ENCODE results near the gene PHC3.

Gene PHC3

DNA sequence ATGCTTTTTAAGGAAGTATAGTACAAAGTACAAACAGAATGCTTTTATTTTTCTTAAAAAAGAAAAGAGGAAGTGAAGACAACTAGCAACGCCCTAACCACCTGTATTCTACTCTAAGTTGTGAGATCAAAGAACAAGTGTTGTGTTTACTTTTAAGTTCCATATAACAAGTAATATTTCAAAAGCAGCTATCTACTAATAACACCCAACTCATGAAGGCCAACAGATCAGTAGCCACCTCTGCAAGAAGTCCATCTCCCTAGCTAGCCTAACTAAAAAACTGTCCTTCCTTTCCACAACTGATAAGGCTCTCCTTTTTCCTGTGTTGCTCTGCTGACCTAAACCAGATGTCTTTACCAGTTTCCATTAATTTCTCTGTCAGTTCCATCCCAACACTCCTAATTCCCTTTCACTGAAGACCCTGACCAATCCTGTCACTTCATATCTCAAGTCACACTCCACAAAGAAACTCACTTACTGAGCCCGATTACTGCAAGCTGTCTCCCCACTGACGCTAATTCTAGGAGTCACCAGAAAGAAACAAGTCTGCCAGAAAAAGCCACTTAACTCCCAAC, 26.9 kb downstream of the PHC3 start:
- H2AK5ac ChIP-seq (ENCODE audit: low read depth, low read length), result no peak overlapping the region
- H3K4me3 ChIP-seq (ENCODE audit: low read length in 2 of 2), result no peak overlapping the region
- no peak overlapping the region for H3K4me2 ChIP-seq (ENCODE audit: insufficient read depth, low read length, poor library complexity, severe bottlenecking)
- H3K9ac ChIP-seq (ENCODE audit: low read depth, low read length, poor library complexity), result no peak overlapping the region
- H3K27me3 ChIP-seq (ENCODE audit: control insufficient read depth in 3 of 3, insufficient read depth in 3 of 3, low read depth in 1 of 3, low read length in 3 of 3), result no peaks in the 10 kb centered on the region
- H3K18ac ChIP-seq (ENCODE audit: low read length), result no peak overlapping the region
- no peak overlapping the region for H2BK15ac ChIP-seq (ENCODE audit: low read length)
- WGBS, 2 donors (ENCODE audit: extremely low coverage in 2 of 2, insufficient read length in 2 of 2, insufficient replicate concordance in 1 of 2), result no CpG with 5 or more reads among the region's 3 CpGs
- H4K8ac ChIP-seq (ENCODE audit: low read depth, low read length), result no peak overlapping the region
- no peak overlapping the region for H2BK5ac ChIP-seq (ENCODE audit: low read length)
- H4K91ac ChIP-seq (ENCODE audit: low read depth, low read length, poor library complexity), result no peak overlapping the region
- H2BK12ac ChIP-seq (ENCODE audit: low read length), result no peak overlapping the region
- DNase-seq (ENCODE audit: low spot score), result no peak
- no peak overlapping the region for H2BK120ac ChIP-seq (ENCODE audit: low read depth, low read length)
- no peaks in the 10 kb centered on the region for H3K4me1 ChIP-seq (ENCODE audit: control insufficient read depth in 2 of 2, insufficient read depth in 1 of 2, low read depth in 1 of 2, low read length in 2 of 2)
- no peaks in the 10 kb centered on the region for H3K79me1 ChIP-seq (ENCODE audit: low read depth, low read length)
- H2AFZ ChIP-seq (ENCODE audit: low read length), result no peak overlapping the region
- H3K9me3 ChIP-seq (replicated peaks in 1 of 2; ENCODE audit: control insufficient read depth in 2 of 2, insufficient read depth in 1 of 2, low read depth in 1 of 2, low read length in 2 of 2), result peaks cover 0 to 8% of the 10 kb centered on the region in 2 donors
- H3K36me3 ChIP-seq (replicated peaks in 1 of 2; ENCODE audit: control insufficient read depth in 2 of 2, insufficient read depth in 2 of 2, low read length in 2 of 2), result peaks cover 0 to 52% of the 10 kb centered on the region in 2 donors
- H3K27ac ChIP-seq (replicated peaks; ENCODE audit: low read length), result no peak overlapping the region
- no peak overlapping the region for H3K23ac ChIP-seq (ENCODE audit: low read depth, low read length, poor library complexity)
- H3K4ac ChIP-seq (ENCODE audit: low read length), result no peak overlapping the region
- no peak overlapping the region for H3K14ac ChIP-seq (ENCODE audit: low read length)

DNA sequence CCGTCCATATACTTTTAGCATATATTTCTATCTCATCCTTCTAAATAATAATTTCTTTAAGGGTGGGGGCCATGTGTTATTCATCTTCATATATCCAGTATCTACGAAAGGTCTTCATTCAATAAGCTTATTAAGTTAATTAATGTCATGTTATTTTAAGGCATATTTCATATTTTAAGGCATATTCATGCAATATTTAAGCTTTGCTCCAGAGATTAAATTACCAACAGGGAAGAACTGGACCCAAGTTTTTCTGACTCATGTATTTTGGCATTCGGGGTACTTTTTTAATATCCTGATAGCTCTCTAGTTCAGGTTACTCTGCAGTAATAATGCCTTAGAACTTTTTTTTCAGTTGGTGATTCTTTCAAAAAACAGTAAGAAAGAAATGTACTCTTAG, 27.4 kb downstream of the PHC3 start:
- H4K91ac ChIP-seq (ENCODE audit: low read depth, low read length, poor library complexity), result no peak overlapping the region
- DNase-seq (ENCODE audit: low spot score), result no peak
- no peak overlapping the region for H2AFZ ChIP-seq (ENCODE audit: low read length)
- H3K4ac ChIP-seq (ENCODE audit: low read length), result no peak overlapping the region
- H3K18ac ChIP-seq (ENCODE audit: low read length), result no peak overlapping the region
- no peak overlapping the region for H2AK5ac ChIP-seq (ENCODE audit: low read depth, low read length)
- no peak overlapping the region for H3K27ac ChIP-seq (replicated peaks; ENCODE audit: low read length)
- H3K9ac ChIP-seq (ENCODE audit: low read depth, low read length, poor library complexity), result no peak overlapping the region
- H3K36me3 ChIP-seq (replicated peaks in 1 of 2; ENCODE audit: control insufficient read depth in 2 of 2, insufficient read depth in 2 of 2, low read length in 2 of 2), result peaks cover 0 to 51% of the 10 kb centered on the region in 2 donors
- WGBS, 2 donors (ENCODE audit: extremely low coverage in 2 of 2, insufficient read length in 2 of 2, insufficient replicate concordance in 1 of 2), result 100% methylated on average over 1 of the region's 3 CpGs; no CpG with 5 or more reads in 1 of the 2 donors
- H2BK5ac ChIP-seq (ENCODE audit: low read length), result no peak overlapping the region
- no peaks in the 10 kb centered on the region for H3K27me3 ChIP-seq (ENCODE audit: control insufficient read depth in 3 of 3, insufficient read depth in 3 of 3, low read depth in 1 of 3, low read length in 3 of 3)
- H2BK15ac ChIP-seq (ENCODE audit: low read length), result no peak overlapping the region
- no peak overlapping the region for H3K4me2 ChIP-seq (ENCODE audit: insufficient read depth, low read length, poor library complexity, severe bottlenecking)
- no peak overlapping the region for H2BK12ac ChIP-seq (ENCODE audit: low read length)
- no peak overlapping the region for H3K23ac ChIP-seq (ENCODE audit: low read depth, low read length, poor library complexity)
- H3K4me3 ChIP-seq (ENCODE audit: low read length in 2 of 2), result no peak overlapping the region
- H3K14ac ChIP-seq (ENCODE audit: low read length), result no peak overlapping the region
- no peaks in the 10 kb centered on the region for H3K79me1 ChIP-seq (ENCODE audit: low read depth, low read length)
- no peak overlapping the region for H4K8ac ChIP-seq (ENCODE audit: low read depth, low read length)
- peaks cover 0 to 4% of the 10 kb centered on the region in 2 donors for H3K9me3 ChIP-seq (replicated peaks in 1 of 2; ENCODE audit: control insufficient read depth in 2 of 2, insufficient read depth in 1 of 2, low read depth in 1 of 2, low read length in 2 of 2)
- H2BK120ac ChIP-seq (ENCODE audit: low read depth, low read length), result no peak overlapping the region
- H3K4me1 ChIP-seq (ENCODE audit: control insufficient read depth in 2 of 2, insufficient read depth in 1 of 2, low read depth in 1 of 2, low read length in 2 of 2), result no peaks in the 10 kb centered on the region

DNA sequence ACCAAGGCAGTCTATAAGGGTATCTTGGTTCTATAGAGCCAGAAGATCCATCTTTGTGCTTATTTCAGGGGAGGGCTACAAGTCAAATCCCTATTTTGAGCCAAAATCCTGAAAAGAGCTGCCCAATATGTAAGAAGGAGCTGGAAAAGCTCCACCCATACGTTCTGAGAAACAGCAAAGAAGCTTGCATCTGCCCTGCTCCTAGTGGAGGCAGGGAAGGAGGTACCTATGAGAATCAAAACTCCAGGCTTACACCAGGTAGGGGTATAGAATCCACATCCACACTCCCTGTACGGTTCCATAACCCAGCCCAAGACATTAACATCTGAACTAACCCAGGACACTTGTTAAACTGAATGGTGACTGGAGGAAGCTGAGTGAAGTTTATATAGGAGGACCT, 30.0 kb downstream of the PHC3 start:
- Histone ChIP-seq H3K9me3 (replicated peaks in 1 of 2; ENCODE audit: control insufficient read depth in 2 of 2, insufficient read depth in 1 of 2, low read depth in 1 of 2, low read length in 2 of 2) (peaks cover 0 to 7% of the 10 kb centered on the region in 2 donors), H3K4ac (ENCODE audit: low read length) (no peak overlapping the region), H2BK120ac (ENCODE audit: low read depth, low read length) (no peak overlapping the region), H3K14ac (ENCODE audit: low read length) (no peak overlapping the region), H3K4me1 (ENCODE audit: control insufficient read depth in 2 of 2, insufficient read depth in 1 of 2, low read depth in 1 of 2, low read length in 2 of 2) (no peaks in the 10 kb centered on the region), H4K8ac (ENCODE audit: low read depth, low read length) (no peak overlapping the region), H2BK15ac (ENCODE audit: low read length) (no peak overlapping the region), H3K4me3 (ENCODE audit: low read length in 2 of 2) (no peak overlapping the region), H3K18ac (ENCODE audit: low read length) (no peak overlapping the region), H2BK5ac (ENCODE audit: low read length) (no peak overlapping the region), H2BK12ac (ENCODE audit: low read length) (no peak overlapping the region), H4K91ac (ENCODE audit: low read depth, low read length, poor library complexity) (no peak overlapping the region), H3K36me3 (replicated peaks in 1 of 2; ENCODE audit: control insufficient read depth in 2 of 2, insufficient read depth in 2 of 2, low read length in 2 of 2) (peaks cover 2 to 50% of the 10 kb centered on the region in 2 donors), H3K27ac (replicated peaks; ENCODE audit: low read length) (no peak overlapping the region), H3K27me3 (ENCODE audit: control insufficient read depth in 3 of 3, insufficient read depth in 3 of 3, low read depth in 1 of 3, low read length in 3 of 3) (no peaks in the 10 kb centered on the region), H3K4me2 (ENCODE audit: insufficient read depth, low read length, poor library complexity, severe bottlenecking) (no peak overlapping the region), H3K23ac (ENCODE audit: low read depth, low read length, poor library complexity) (no peak overlapping the region), H2AK5ac (ENCODE audit: low read depth, low read length) (no peak overlapping the region), H3K9ac (ENCODE audit: low read depth, low read length, poor library complexity) (no peak overlapping the region), H3K79me1 (ENCODE audit: low read depth, low read length) (no peaks in the 10 kb centered on the region), H2AFZ (ENCODE audit: low read length) (no peak overlapping the region)
- no peak for DNase-seq (ENCODE audit: low spot score)
- no CpG with 5 or more reads among the region's 2 CpGs for WGBS, 2 donors (ENCODE audit: extremely low coverage in 2 of 2, insufficient read length in 2 of 2, insufficient replicate concordance in 1 of 2)

DNA sequence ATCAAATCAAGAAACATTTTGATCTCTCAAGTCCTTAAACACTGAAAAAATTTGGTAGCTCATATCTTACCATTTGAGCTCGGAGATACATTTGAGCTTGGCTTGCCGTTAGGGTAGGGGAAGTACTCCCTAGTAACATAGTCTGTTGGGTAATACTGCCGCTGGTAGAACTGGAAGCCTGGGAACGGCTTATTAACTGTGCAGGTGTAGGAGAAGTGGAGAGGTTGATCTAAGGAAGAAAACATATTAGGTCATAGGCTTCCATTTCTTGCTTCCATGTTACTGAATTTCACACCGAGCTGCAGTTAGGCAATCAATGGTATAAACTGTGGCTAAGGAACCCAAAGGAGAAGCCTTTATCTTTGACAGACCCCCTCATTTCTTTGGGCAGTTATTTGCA, 32.5 kb downstream of the PHC3 start:
- no peak overlapping the region for H4K91ac ChIP-seq (ENCODE audit: low read depth, low read length, poor library complexity)
- H3K4me1 ChIP-seq (ENCODE audit: control insufficient read depth in 2 of 2, insufficient read depth in 1 of 2, low read depth in 1 of 2, low read length in 2 of 2), result no peaks in the 10 kb centered on the region
- H3K4me3 ChIP-seq (ENCODE audit: low read length in 2 of 2), result no peak overlapping the region
- no peak overlapping the region for H3K23ac ChIP-seq (ENCODE audit: low read depth, low read length, poor library complexity)
- no peak overlapping the region for H3K4me2 ChIP-seq (ENCODE audit: insufficient read depth, low read length, poor library complexity, severe bottlenecking)
- no peak for DNase-seq (ENCODE audit: low spot score)
- H3K14ac ChIP-seq (ENCODE audit: low read length), result no peak overlapping the region
- H3K27me3 ChIP-seq (ENCODE audit: control insufficient read depth in 3 of 3, insufficient read depth in 3 of 3, low read depth in 1 of 3, low read length in 3 of 3), result no peaks in the 10 kb centered on the region
- H3K27ac ChIP-seq (replicated peaks; ENCODE audit: low read length), result no peak overlapping the region
- H3K4ac ChIP-seq (ENCODE audit: low read length), result no peak overlapping the region
- H2AFZ ChIP-seq (ENCODE audit: low read length), result no peak overlapping the region
- H3K9ac ChIP-seq (ENCODE audit: low read depth, low read length, poor library complexity), result no peak overlapping the region
- peaks cover 0 to 7% of the 10 kb centered on the region in 2 donors for H3K9me3 ChIP-seq (replicated peaks in 1 of 2; ENCODE audit: control insufficient read depth in 2 of 2, insufficient read depth in 1 of 2, low read depth in 1 of 2, low read length in 2 of 2)
- H2AK5ac ChIP-seq (ENCODE audit: low read depth, low read length), result no peak overlapping the region
- H2BK120ac ChIP-seq (ENCODE audit: low read depth, low read length), result no peak overlapping the region
- H2BK5ac ChIP-seq (ENCODE audit: low read length), result no peak overlapping the region
- WGBS, 2 donors (ENCODE audit: extremely low coverage in 2 of 2, insufficient read length in 2 of 2, insufficient replicate concordance in 1 of 2), result no CpG with 5 or more reads among the region's 5 CpGs
- no peaks in the 10 kb centered on the region for H3K79me1 ChIP-seq (ENCODE audit: low read depth, low read length)
- H2BK15ac ChIP-seq (ENCODE audit: low read length), result no peak overlapping the region
- no peak overlapping the region for H2BK12ac ChIP-seq (ENCODE audit: low read length)
- H3K36me3 ChIP-seq (replicated peaks in 1 of 2; ENCODE audit: control insufficient read depth in 2 of 2, insufficient read depth in 2 of 2, low read length in 2 of 2), result peaks cover 4 to 48% of the 10 kb centered on the region in 2 donors
- H4K8ac ChIP-seq (ENCODE audit: low read depth, low read length), result no peak overlapping the region
- no peak overlapping the region for H3K18ac ChIP-seq (ENCODE audit: low read length)
